Vagina (tissue), 2 donors: Measurements from ENCODE around the gene FGD2. TPM values are rescaled to one million over a fixed set of nuclear protein-coding genes. Genes with fewer than 3 reads are reported as not detected.

Experiments used
- DNase-seq, 2 donors: peaks; one replicate each; pipeline ENCODE4 v3.0.0-alpha.2; 2017; ENCODE audit errors: extremely low spot score in 2 of 2
- H3K27ac ChIP-seq: fragments of 200-600 bp; sonication (generic); one replicate; pipeline ENCODE4 v1.5.1; 2019
- H3K27me3 ChIP-seq: fragments of 200-600 bp; sonication (generic); one replicate; pipeline ENCODE4 v1.5.1; 2019
- H3K36me3 ChIP-seq, 2 donors: fragments of 200-600 bp; sonication (generic); one replicate each; pipeline ENCODE4 v1.5.1; 2017 to 2019
- H3K4me1 ChIP-seq: fragments of 200-600 bp; sonication (generic); one replicate; pipeline ENCODE4 v1.5.1; 2019
- H3K4me3 ChIP-seq, 2 donors: fragments of 200-600 bp; sonication (generic); 1 replicate in 1 of 2; 2 replicates in 1 of 2; pipeline ENCODE4 v1.5.1; 2016 to 2019
- H3K9me3 ChIP-seq: fragments of 200-600 bp; sonication (generic); one replicate; pipeline ENCODE4 v1.5.1; 2019
- CTCF ChIP-seq, 3 experiments: fragments of 450-650 bp in 2 of 3; fragments of 200-600 bp in 1 of 3; sonication (generic) in 1 of 3; IDR thresholded peaks; one replicate each; pipeline ENCODE4 v1.5.1; 2017 to 2019; ENCODE audit warnings: antibody characterized with exemption in 3 of 3, mild to moderate bottlenecking in 2 of 3, moderate library complexity in 2 of 3
- POLR2A ChIP-seq, 2 donors: fragments of 450-650 bp; IDR thresholded peaks; one replicate each; pipeline ENCODE4 v1.6.1; 2017; ENCODE audit warnings: antibody characterized with exemption in 2 of 2, mild to moderate bottlenecking in 2 of 2, moderate library complexity in 2 of 2
- POLR2AphosphoS5 ChIP-seq, 2 donors: sonication (generic); formaldehyde crosslinking; IDR thresholded peaks; one replicate each; pipeline ENCODE4 v1.9.0; 2017; ENCODE audit warnings: antibody characterized with exemption in 2 of 2, mild to moderate bottlenecking in 2 of 2, low read depth in 1 of 2; ENCODE audit not compliant: insufficient read depth in 1 of 2
- intact Hi-C: fragments of 100-400 bp; cut with DNase I; formaldehyde crosslinking; loops from one replicate; pipeline ENCODE4 v1.15.1; 2023
- total RNA-seq: library from RNA; depleted of rRNA; stranded (reverse); fragments of >200 nt; gene quantifications from one replicate; pipeline ENCODE4 v1.2.3, GENCODE V29; 2016

Gene FGD2
- total RNA-seq, 1 donor from 2014 or later: 20.4 TPM

DNA sequence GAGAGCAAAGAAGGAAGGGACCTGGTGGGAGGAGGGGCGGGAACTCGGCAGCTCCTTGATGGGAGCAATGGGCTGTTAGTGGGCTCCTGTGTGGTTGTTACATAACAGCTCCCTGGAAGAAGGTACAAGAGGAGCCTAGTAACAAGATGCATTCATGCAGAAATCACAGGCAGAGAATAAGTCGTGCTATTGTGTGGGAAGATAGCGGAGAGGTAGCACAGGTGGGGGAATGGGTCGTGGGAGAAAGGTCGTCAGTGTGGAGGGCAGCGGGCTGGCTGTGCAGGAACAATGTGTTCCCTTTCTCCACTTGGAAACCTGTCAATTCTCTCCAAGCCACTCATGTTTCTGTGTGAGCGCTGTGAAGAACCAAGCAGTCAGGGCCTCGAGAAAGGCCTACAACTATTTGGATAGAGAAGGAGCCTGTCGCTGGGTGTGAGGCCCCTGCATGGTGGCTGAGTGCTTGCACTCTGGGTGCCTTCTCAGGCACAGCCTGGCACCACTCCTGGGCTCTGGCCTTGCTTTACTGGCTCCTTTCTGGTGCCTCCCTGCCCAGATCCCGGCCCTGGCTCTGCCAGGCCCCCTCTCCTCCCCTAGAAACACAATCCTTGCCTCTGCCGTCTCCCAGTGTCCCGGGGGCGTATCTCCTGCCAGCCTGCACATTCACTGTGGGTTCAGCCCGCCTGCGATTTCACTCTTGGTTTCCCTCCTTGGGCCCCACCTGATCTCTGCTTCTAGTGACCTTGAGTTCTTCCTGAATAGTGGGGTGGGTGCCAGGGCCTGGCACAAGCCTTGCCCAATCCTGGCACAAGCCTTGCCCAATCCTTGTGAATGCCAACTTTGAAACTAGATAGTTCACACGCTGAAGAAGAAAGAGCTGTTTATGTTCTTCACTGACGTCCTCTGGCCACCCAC lies 7.4 kb upstream of the FGD2 start:
- intact Hi-C loops: no loop called here
- TF ChIP-seq POLR2AphosphoS5 (IDR thresholded peaks at IDR 0.05; ENCODE audit: insufficient read depth in 1 of 2, low read depth in 1 of 2): peak in 1 of 2 donors; percentile 16
- no peak for TF ChIP-seq POLR2A (IDR thresholded peaks at IDR 0.05)
- TF ChIP-seq CTCF (IDR thresholded peaks at IDR 0.05): no peak
- Histone ChIP-seq H3K27me3 (no peaks in the 10 kb centered on the region), H3K36me3 (no peaks in the 10 kb centered on the region), H3K4me3 (no peak overlapping the region), H3K9me3 (no peaks in the 10 kb centered on the region), H3K4me1 (no peaks in the 10 kb centered on the region), H3K27ac (peak overlapping the region; percentile 14)
- DNase-seq: no peak

- intact Hi-C loops: no loop called here
- DNase-seq: no peak
- H3K27ac ChIP-seq: no peak overlapping the region
Observed at GRCh38 chr6:36998723-36999038, 6.8 kb upstream of the FGD2 start.

GRCh38 chr6:36999061-36999750 lies 6.2 kb upstream of the FGD2 start:
- DNase-seq: no peak
- H3K4me3 ChIP-seq: no peak overlapping the region
- no peaks in the 10 kb centered on the region for H3K9me3 ChIP-seq
- intact Hi-C loops: no loop called here
- H3K27me3 ChIP-seq: no peaks in the 10 kb centered on the region
- H3K36me3 ChIP-seq: no peaks in the 10 kb centered on the region
- TF ChIP-seq POLR2AphosphoS5 (IDR thresholded peaks at IDR 0.05; ENCODE audit: insufficient read depth in 1 of 2, low read depth in 1 of 2) (no peak), POLR2A (IDR thresholded peaks at IDR 0.05) (no peak), CTCF (IDR thresholded peaks at IDR 0.05) (no peak)
- no peak overlapping the region for H3K27ac ChIP-seq
- H3K4me1 ChIP-seq: no peaks in the 10 kb centered on the region

More at GRCh38 chr6:36998723-36999038, 6.8 kb upstream of the FGD2 start:
- no peaks in the 10 kb centered on the region for H3K4me1 ChIP-seq
- H3K9me3 ChIP-seq: no peaks in the 10 kb centered on the region
- no peak overlapping the region for H3K4me3 ChIP-seq
- no peaks in the 10 kb centered on the region for H3K27me3 ChIP-seq
- no peaks in the 10 kb centered on the region for H3K36me3 ChIP-seq
- TF ChIP-seq POLR2AphosphoS5 (IDR thresholded peaks at IDR 0.05; ENCODE audit: insufficient read depth in 1 of 2, low read depth in 1 of 2) (no peak), CTCF (IDR thresholded peaks at IDR 0.05) (no peak), POLR2A (IDR thresholded peaks at IDR 0.05) (no peak)

DNA sequence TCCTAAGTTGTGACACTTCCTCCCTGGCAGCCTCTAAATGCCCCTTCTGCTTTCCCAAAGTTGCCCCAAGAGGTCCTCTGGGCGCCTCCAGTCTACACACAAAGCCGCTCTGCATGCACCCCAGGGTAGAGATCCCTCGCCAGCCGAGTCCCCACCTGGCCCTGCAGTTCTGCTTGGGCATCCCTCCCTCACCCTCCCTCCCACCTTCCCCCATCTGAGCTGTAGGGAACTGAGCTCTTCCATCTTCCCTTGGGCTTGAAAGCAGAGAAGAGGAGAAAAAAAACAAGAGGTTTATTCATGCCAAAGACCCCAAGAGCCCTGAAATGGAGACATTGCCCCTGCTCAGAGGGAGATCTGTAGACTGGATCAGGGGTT lies 5.7 kb upstream of the FGD2 start:
- no peaks in the 10 kb centered on the region for H3K4me1 ChIP-seq
- H3K36me3 ChIP-seq: no peaks in the 10 kb centered on the region
- no peaks in the 10 kb centered on the region for H3K27me3 ChIP-seq
- no peaks in the 10 kb centered on the region for H3K9me3 ChIP-seq
- TF ChIP-seq CTCF (IDR thresholded peaks at IDR 0.05) (no peak), POLR2A (IDR thresholded peaks at IDR 0.05) (no peak), POLR2AphosphoS5 (IDR thresholded peaks at IDR 0.05; ENCODE audit: insufficient read depth in 1 of 2, low read depth in 1 of 2) (no peak)
- no peak overlapping the region for H3K27ac ChIP-seq
- H3K4me3 ChIP-seq: no peak overlapping the region
- no peak for DNase-seq
- intact Hi-C loops: no loop called here
